Keratinocyte (primary cell): ENCODE results near the gene PGRMC2.
"Not testable (repeated sequence)": the region's sequence is repeated elsewhere in the genome, so short reads cannot be mapped to it uniquely, and the experiment has no call there.

ENCODE experiments used
- EZH2 ChIP-seq: IDR thresholded peaks from one replicate; pipeline ENCODE4 v1.6.1; 2012; ENCODE audit warnings: inconsistent platforms, mild to moderate bottlenecking, low read length, moderate library complexity
- TF ChIP-seq, protein P1 (sequence below), 3 experiments: IDR thresholded peaks in 1 of 3; conservative IDR thresholded peaks in 1 of 3; optimal IDR thresholded peaks in 1 of 3; 2 replicates in 2 of 3; 3 replicates in 1 of 3; pipeline versions ENCODE3 to v1.5.1; 2011; ENCODE audit warnings: low read length in 3 of 3, mild to moderate bottlenecking in 3 of 3, moderate library complexity in 2 of 3, control low read depth in 1 of 3, inconsistent platforms in 1 of 3; ENCODE audit not compliant: insufficient read depth in 2 of 3; ENCODE audit errors: extremely low read depth in 1 of 3

DNA sequence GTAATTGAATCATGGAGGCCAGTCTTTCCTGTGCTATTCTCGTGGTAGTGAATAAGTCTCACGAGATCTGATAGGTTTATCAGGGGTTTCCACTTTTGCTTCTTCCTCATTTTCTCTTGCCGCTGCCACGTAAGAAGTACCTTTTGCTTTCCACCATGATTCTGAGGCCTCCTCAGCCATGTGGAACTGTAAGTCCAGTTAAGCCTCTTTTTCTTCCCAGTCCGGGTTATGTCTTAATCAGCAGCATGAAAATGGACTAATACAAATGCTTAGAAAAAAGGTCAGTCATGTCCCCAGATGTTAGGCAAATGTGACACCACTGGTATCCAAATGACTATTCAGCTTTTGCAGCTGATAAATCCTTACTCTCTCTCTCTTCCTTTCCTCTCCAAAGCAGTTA lies 42.2 kb downstream of the PGRMC2 start:
- TF ChIP-seq, protein P1, sequence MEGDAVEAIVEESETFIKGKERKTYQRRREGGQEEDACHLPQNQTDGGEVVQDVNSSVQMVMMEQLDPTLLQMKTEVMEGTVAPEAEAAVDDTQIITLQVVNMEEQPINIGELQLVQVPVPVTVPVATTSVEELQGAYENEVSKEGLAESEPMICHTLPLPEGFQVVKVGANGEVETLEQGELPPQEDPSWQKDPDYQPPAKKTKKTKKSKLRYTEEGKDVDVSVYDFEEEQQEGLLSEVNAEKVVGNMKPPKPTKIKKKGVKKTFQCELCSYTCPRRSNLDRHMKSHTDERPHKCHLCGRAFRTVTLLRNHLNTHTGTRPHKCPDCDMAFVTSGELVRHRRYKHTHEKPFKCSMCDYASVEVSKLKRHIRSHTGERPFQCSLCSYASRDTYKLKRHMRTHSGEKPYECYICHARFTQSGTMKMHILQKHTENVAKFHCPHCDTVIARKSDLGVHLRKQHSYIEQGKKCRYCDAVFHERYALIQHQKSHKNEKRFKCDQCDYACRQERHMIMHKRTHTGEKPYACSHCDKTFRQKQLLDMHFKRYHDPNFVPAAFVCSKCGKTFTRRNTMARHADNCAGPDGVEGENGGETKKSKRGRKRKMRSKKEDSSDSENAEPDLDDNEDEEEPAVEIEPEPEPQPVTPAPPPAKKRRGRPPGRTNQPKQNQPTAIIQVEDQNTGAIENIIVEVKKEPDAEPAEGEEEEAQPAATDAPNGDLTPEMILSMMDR (optimal IDR thresholded peaks at IDR 0.05 in 1 of 3, IDR thresholded peaks at IDR 0.05 in 1 of 3, conservative IDR thresholded peaks at IDR 0.05 in 1 of 3; ENCODE audit: extremely low read depth in 1 of 3, insufficient read depth in 2 of 3, low read length in 3 of 3): not testable (repeated sequence)
- not testable (repeated sequence) for TF ChIP-seq EZH2
